HepG2 (cell line): ENCODE measurements around the gene RTEL1. TPM values are rescaled to one million over a fixed set of nuclear protein-coding genes. Genes with fewer than 3 reads are reported as not detected.

Experiments
- ARNT ChIP-seq: fragments of 450-650 bp; IDR thresholded peaks from 2 replicates; pipeline ENCODE4 v1.6.1; 2017
- BCL6 ChIP-seq: IDR thresholded peaks from 2 replicates; pipeline ENCODE4 v1.6.1; 2016; ENCODE audit warnings: missing genetic modification reagents, missing compliant biosample characterization
- DDIT3 ChIP-seq: sonication (generic); formaldehyde crosslinking; IDR thresholded peaks from 2 replicates; pipeline ENCODE4 v1.4.0; 2020; ENCODE audit warnings: mild to moderate bottlenecking, missing genetic modification reagents
- HES4 ChIP-seq: sonication (generic); formaldehyde crosslinking; IDR thresholded peaks from 2 replicates; pipeline ENCODE4 v1.9.0; 2021; ENCODE audit warnings: mild to moderate bottlenecking, missing genetic modification reagents, borderline replicate concordance
- HIC2 ChIP-seq: sonication (generic); formaldehyde crosslinking; IDR thresholded peaks from 2 replicates; pipeline ENCODE4 v1.9.0; 2022; ENCODE audit warnings: low read depth, missing genetic modification reagents
- MTF1 ChIP-seq: sonication (generic); formaldehyde crosslinking; IDR thresholded peaks from 2 replicates; pipeline ENCODE4 v1.5.0; 2020; ENCODE audit warnings: missing genetic modification reagents
- NRL ChIP-seq: sonication (generic); formaldehyde crosslinking; IDR thresholded peaks from 2 replicates; pipeline ENCODE4 v1.5.0; 2020; ENCODE audit warnings: missing genetic modification reagents, mild to moderate bottlenecking, moderate library complexity, borderline replicate concordance
- PRDM10 ChIP-seq: sonication (generic); formaldehyde crosslinking; IDR thresholded peaks from 2 replicates; pipeline ENCODE4 v1.4.0; 2020; ENCODE audit warnings: low read depth, missing genetic modification reagents
- SOX6 ChIP-seq, 2 experiments: fragments of 450-650 bp in 1 of 2; sonication (generic) in 1 of 2; formaldehyde crosslinking in 1 of 2; IDR thresholded peaks; 2 replicates each; pipeline versions ENCODE4 v1.4.0 to v1.6.1; 2017 to 2020; ENCODE audit warnings: antibody characterized with exemption in 1 of 2, mild to moderate bottlenecking in 1 of 2, missing genetic modification reagents in 1 of 2
- ZBTB4 ChIP-seq: sonication (generic); formaldehyde crosslinking; IDR thresholded peaks from 2 replicates; pipeline ENCODE4 v1.4.0; 2020; ENCODE audit warnings: missing genetic modification reagents, mild to moderate bottlenecking, borderline replicate concordance
- ZNF235 ChIP-seq: sonication (generic); formaldehyde crosslinking; IDR thresholded peaks from 2 replicates; pipeline ENCODE4 v1.8.1; 2023; ENCODE audit warnings: mild to moderate bottlenecking, missing genetic modification reagents, borderline replicate concordance
- ZNF329 ChIP-seq: sonication (generic); formaldehyde crosslinking; IDR thresholded peaks from 2 replicates; pipeline ENCODE4 v1.9.0; 2021; ENCODE audit warnings: low read depth, mild to moderate bottlenecking, missing genetic modification reagents
- ZNF550 ChIP-seq: sonication (generic); formaldehyde crosslinking; IDR thresholded peaks from 2 replicates; pipeline ENCODE4 v1.4.0; 2020; ENCODE audit warnings: mild to moderate bottlenecking, missing genetic modification reagents, borderline replicate concordance
- ZNF619 ChIP-seq: sonication (generic); formaldehyde crosslinking; IDR thresholded peaks from 2 replicates; pipeline ENCODE4 v1.4.0; 2020; ENCODE audit warnings: mild to moderate bottlenecking, missing genetic modification reagents
- ZNF639 ChIP-seq: conservative IDR thresholded peaks from 2 replicates; pipeline ENCODE4 v1.6.1; 2018; ENCODE audit warnings: missing genetic modification reagents
- ZNF724P ChIP-seq: sonication (generic); formaldehyde crosslinking; IDR thresholded peaks from 2 replicates; pipeline ENCODE4 v1.8.0; 2022; ENCODE audit warnings: missing genetic modification reagents, borderline replicate concordance
- ZNF737 ChIP-seq: sonication (generic); formaldehyde crosslinking; IDR thresholded peaks from 2 replicates; pipeline ENCODE4 v1.5.0; 2020; ENCODE audit warnings: missing genetic modification reagents, mild to moderate bottlenecking, borderline replicate concordance
- ZNF777 ChIP-seq: sonication (generic); formaldehyde crosslinking; IDR thresholded peaks from 2 replicates; pipeline ENCODE4 v1.4.0; 2020; ENCODE audit warnings: missing genetic modification reagents
- ZNF839 ChIP-seq: sonication (generic); formaldehyde crosslinking; IDR thresholded peaks from 2 replicates; pipeline ENCODE4 v1.4.0; 2020; ENCODE audit warnings: missing genetic modification reagents, mild to moderate bottlenecking, borderline replicate concordance
- polyA plus RNA-seq, 8 experiments: library from polyadenylated mRNA; depleted of rRNA in 3 of 8; stranded (reverse) in 7 of 8; unstranded in 1 of 8; fragments of >200 nt; fragmentation: Illumina TruSeq in 4 of 8; extraction: Trizol in 4 of 8; gene quantifications; 2 replicates each; pipeline versions ENCODE4 v1.2.1 to v1.2.3, GENCODE V29; 2011 to 2016; ENCODE audit warnings: low read depth in 4 of 8, missing spikeins in 1 of 8, mixed read lengths in 1 of 8; ENCODE audit not compliant: insufficient read depth in 1 of 8
- total RNA-seq, 5 experiments: library from RNA; depleted of rRNA; stranded (reverse); fragments of >200 nt; fragmentation: Illumina TruSeq; extraction: Trizol; gene quantifications; 2 replicates each; pipeline ENCODE4 v1.2.3, GENCODE V29; 2016; ENCODE audit warnings: low read depth in 1 of 5

RTEL1 gene
- total and polyA plus RNA-seq, 2 of the 13 experiments (the other 11 are each of a cell fraction or from before 2014, with no cell fraction given) = 21.8 to 36.4 TPM

- TF ChIP-seq ZNF639 (CRISPR knock-in tag) (0 out of 2 replicates have a peak, but pooled peaks have one; percentile 5), ZNF724P (CRISPR knock-in tag) (peak; percentile 77; the same call in 1 of the 2 replicates), ZNF737 (CRISPR knock-in tag) (peak; percentile 82; the same call in 1 of the 2 replicates), ZBTB4 (CRISPR knock-in tag) (peak; percentile 71; the same call in 1 of the 2 replicates), ZNF619 (CRISPR knock-in tag) (peak; percentile 33; the same call in 1 of the 2 replicates), ZNF777 (no peak), ARNT (no peak), ZNF839 (CRISPR knock-in tag) (no peak), HIC2 (CRISPR knock-in tag) (0 out of 2 replicates have a peak, but pooled peaks have one; percentile 3), NRL (CRISPR knock-in tag) (peak; percentile 82), HES4 (CRISPR knock-in tag) (peak; percentile 47; the same call in 1 of the 2 replicates), ZNF329 (CRISPR knock-in tag) (peak; percentile 53; the same call in 1 of the 2 replicates), ZNF235 (CRISPR knock-in tag) (0 out of 2 replicates have a peak, but pooled peaks have one; percentile 60), PRDM10 (CRISPR knock-in tag) (no peak; the same call in none of the 2 replicates), DDIT3 (CRISPR knock-in tag) (no peak), SOX6 (IDR thresholded peaks at IDR 0.05) (no peak), SOX6 (CRISPR knock-in tag; IDR thresholded peaks at IDR 0.05) (no peak), BCL6 (CRISPR knock-in tag) (no peak), ZNF550 (CRISPR knock-in tag) (0 out of 2 replicates have a peak, but pooled peaks have one; percentile 23), MTF1 (CRISPR knock-in tag) (no peak)
Observed at GRCh38 chr20:63658749-63659187, 656 bp downstream of the RTEL1 start (continued).
